ENCODE results near the gene TAX1BP1. TPM values are rescaled to one million over a fixed set of nuclear protein-coding genes. Genes with fewer than 3 reads are reported as not detected.

TAX1BP1 gene
- total RNA-seq, 1 experiment from 2014 or later: 69.9 TPM

DNA sequence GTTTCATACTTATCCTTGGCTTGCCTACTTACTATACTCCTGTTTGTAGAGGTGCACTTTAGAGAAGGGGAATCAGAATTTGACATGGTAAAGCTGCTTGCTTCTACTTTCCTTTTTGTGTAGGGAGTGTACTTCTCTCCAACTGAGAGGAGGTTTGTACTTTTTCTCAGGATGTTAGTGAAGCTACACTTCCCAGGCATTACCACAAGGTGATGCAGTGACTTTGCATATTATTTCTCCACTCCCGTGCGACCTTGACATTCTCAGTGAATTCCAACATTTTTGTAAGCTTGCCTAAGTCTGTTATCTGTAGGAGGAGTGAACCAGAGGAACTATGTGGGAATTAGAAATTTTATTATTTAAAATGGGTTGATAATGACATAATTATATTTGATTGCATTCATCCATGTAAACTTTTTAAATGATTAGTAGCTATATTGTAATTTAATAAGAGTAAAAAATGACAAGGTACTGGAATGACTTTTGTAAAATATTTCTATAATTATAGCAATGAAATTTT is 5.2 kb downstream of the TAX1BP1 start:
- peaks cover 38% of the 10 kb centered on the region for H3K4me1 Mint-ChIP-seq
- H3K36me3 Mint-ChIP-seq: peaks cover 17% of the 10 kb centered on the region
- no peaks in the 10 kb centered on the region for H3K27me3 Mint-ChIP-seq (ENCODE audit: low read depth)
- H3K4me3 Mint-ChIP-seq: no peak overlapping the region
- CTCF ChIA-PET: interaction anchor here (0.5 to 1.7 kb wide), 12 partner anchors 19 to 549 kb away, joined by 3 to 17 read pairs (median 4); no protein-coding TSS in a partner anchor
- no peaks in the 10 kb centered on the region for H3K9me3 Mint-ChIP-seq
- POLR2A ChIA-PET: interaction anchor here (0.7 kb wide), 1 partner anchor 82 kb away, joined by 3 read pairs; no protein-coding TSS in a partner anchor
- no peak for TF ChIP-seq ZNF263 (CRISPR knock-in tag; IDR thresholded peaks at IDR 0.05; ENCODE audit: low read depth)
- TF ChIP-seq NFATC4 (CRISPR knock-in tag; IDR thresholded peaks at IDR 0.05): no peak
- TF ChIP-seq, protein P1, sequence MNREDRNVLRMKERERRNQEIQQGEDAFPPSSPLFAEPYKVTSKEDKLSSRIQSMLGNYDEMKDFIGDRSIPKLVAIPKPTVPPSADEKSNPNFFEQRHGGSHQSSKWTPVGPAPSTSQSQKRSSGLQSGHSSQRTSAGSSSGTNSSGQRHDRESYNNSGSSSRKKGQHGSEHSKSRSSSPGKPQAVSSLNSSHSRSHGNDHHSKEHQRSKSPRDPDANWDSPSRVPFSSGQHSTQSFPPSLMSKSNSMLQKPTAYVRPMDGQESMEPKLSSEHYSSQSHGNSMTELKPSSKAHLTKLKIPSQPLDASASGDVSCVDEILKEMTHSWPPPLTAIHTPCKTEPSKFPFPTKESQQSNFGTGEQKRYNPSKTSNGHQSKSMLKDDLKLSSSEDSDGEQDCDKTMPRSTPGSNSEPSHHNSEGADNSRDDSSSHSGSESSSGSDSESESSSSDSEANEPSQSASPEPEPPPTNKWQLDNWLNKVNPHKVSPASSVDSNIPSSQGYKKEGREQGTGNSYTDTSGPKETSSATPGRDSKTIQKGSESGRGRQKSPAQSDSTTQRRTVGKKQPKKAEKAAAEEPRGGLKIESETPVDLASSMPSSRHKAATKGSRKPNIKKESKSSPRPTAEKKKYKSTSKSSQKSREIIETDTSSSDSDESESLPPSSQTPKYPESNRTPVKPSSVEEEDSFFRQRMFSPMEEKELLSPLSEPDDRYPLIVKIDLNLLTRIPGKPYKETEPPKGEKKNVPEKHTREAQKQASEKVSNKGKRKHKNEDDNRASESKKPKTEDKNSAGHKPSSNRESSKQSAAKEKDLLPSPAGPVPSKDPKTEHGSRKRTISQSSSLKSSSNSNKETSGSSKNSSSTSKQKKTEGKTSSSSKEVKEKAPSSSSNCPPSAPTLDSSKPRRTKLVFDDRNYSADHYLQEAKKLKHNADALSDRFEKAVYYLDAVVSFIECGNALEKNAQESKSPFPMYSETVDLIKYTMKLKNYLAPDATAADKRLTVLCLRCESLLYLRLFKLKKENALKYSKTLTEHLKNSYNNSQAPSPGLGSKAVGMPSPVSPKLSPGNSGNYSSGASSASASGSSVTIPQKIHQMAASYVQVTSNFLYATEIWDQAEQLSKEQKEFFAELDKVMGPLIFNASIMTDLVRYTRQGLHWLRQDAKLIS (CRISPR knock-in tag; IDR thresholded peaks at IDR 0.05; ENCODE audit: borderline replicate concordance): no peak
- TF ChIP-seq, protein P2, sequence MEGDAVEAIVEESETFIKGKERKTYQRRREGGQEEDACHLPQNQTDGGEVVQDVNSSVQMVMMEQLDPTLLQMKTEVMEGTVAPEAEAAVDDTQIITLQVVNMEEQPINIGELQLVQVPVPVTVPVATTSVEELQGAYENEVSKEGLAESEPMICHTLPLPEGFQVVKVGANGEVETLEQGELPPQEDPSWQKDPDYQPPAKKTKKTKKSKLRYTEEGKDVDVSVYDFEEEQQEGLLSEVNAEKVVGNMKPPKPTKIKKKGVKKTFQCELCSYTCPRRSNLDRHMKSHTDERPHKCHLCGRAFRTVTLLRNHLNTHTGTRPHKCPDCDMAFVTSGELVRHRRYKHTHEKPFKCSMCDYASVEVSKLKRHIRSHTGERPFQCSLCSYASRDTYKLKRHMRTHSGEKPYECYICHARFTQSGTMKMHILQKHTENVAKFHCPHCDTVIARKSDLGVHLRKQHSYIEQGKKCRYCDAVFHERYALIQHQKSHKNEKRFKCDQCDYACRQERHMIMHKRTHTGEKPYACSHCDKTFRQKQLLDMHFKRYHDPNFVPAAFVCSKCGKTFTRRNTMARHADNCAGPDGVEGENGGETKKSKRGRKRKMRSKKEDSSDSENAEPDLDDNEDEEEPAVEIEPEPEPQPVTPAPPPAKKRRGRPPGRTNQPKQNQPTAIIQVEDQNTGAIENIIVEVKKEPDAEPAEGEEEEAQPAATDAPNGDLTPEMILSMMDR (IDR thresholded peaks at IDR 0.05): 0 out of 2 replicates have a peak, but pooled peaks have one; percentile 12
- H3K27ac Mint-ChIP-seq: peak overlapping the region; percentile 94
- peak; percentile 67 for ATAC-seq
- no peak for DNase-seq (ENCODE audit: low spot score)

DNA sequence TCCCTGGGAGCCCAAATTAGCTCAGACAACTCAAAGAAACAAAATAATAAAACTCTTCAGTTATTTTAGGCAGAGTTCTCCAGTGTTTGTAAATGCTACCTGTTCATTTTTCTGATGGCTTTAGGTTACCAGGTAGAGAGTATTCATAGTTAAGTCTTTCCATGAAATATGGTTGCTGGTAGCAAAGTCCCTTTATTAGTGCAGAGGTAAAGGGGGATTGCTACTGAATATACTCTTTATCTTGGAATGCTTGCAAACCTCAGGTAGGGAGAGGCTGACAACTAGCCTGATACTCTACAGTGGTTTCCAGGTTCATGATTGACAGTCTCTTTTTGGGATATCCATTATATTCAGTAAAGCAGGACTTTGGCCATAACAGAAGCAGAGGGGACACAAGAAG is 6.5 kb downstream of the TAX1BP1 start:
- Mint-ChIP-seq H3K36me3 (peaks cover 25% of the 10 kb centered on the region), H3K9me3 (no peaks in the 10 kb centered on the region), H3K27me3 (ENCODE audit: low read depth) (no peaks in the 10 kb centered on the region), H3K27ac (peak overlapping the region; percentile 32; the same call in 1 of the 2 replicates), H3K4me1 (peaks cover 36% of the 10 kb centered on the region), H3K4me3 (no peak overlapping the region)
- no peak for TF ChIP-seq ELF4 (CRISPR knock-in tag; IDR thresholded peaks at IDR 0.05; ENCODE audit: low read depth)
- ChIA-PET CTCF (interaction anchor here (1.7 kb wide), 1 partner anchor 551 kb away, joined by 11 read pairs; no protein-coding TSS in a partner anchor), POLR2A (no interaction called here)
- ATAC-seq (no peak; the same call in 1 of the 2 replicates), DNase-seq (ENCODE audit: low spot score) (no peak)

DNA sequence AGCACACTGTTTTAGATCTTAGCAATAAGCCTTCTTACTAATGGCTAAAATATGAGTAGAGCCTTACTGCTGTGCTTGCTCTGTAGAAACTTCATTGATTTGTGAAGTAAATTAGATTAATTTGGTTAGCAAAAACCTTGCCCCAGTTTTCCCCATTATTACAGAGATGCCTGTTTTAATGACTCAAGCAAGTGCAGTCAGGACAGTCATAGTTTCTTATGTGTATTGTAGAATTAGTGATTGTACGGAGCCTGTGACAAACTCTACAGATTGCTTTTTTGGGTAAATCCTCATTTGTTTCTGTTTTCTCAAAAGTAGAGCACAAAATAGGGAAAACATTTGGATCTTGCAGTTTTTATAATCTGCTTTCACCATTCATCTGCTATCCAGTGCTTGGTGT is 7.0 kb downstream of the TAX1BP1 start:
- Mint-ChIP-seq H3K27me3 (ENCODE audit: low read depth) (no peaks in the 10 kb centered on the region), H3K9me3 (no peaks in the 10 kb centered on the region), H3K27ac (no peak overlapping the region), H3K4me3 (no peak overlapping the region), H3K36me3 (peaks cover 25% of the 10 kb centered on the region), H3K4me1 (peaks cover 31% of the 10 kb centered on the region)
- no peak for DNase-seq (ENCODE audit: low spot score)
- ATAC-seq: no peak
- ChIA-PET POLR2A (no interaction called here), CTCF (no interaction called here)
- no peak for TF ChIP-seq TEAD4 (CRISPR knock-in tag; IDR thresholded peaks at IDR 0.05)
- TF ChIP-seq, protein P3, sequence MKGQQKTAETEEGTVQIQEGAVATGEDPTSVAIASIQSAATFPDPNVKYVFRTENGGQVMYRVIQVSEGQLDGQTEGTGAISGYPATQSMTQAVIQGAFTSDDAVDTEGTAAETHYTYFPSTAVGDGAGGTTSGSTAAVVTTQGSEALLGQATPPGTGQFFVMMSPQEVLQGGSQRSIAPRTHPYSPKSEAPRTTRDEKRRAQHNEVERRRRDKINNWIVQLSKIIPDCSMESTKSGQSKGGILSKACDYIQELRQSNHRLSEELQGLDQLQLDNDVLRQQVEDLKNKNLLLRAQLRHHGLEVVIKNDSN (CRISPR knock-in tag; IDR thresholded peaks at IDR 0.05): no peak
- no peak for TF ChIP-seq ZNF396 (CRISPR knock-in tag; IDR thresholded peaks at IDR 0.05; ENCODE audit: borderline replicate concordance)
- TF ChIP-seq, protein P4, sequence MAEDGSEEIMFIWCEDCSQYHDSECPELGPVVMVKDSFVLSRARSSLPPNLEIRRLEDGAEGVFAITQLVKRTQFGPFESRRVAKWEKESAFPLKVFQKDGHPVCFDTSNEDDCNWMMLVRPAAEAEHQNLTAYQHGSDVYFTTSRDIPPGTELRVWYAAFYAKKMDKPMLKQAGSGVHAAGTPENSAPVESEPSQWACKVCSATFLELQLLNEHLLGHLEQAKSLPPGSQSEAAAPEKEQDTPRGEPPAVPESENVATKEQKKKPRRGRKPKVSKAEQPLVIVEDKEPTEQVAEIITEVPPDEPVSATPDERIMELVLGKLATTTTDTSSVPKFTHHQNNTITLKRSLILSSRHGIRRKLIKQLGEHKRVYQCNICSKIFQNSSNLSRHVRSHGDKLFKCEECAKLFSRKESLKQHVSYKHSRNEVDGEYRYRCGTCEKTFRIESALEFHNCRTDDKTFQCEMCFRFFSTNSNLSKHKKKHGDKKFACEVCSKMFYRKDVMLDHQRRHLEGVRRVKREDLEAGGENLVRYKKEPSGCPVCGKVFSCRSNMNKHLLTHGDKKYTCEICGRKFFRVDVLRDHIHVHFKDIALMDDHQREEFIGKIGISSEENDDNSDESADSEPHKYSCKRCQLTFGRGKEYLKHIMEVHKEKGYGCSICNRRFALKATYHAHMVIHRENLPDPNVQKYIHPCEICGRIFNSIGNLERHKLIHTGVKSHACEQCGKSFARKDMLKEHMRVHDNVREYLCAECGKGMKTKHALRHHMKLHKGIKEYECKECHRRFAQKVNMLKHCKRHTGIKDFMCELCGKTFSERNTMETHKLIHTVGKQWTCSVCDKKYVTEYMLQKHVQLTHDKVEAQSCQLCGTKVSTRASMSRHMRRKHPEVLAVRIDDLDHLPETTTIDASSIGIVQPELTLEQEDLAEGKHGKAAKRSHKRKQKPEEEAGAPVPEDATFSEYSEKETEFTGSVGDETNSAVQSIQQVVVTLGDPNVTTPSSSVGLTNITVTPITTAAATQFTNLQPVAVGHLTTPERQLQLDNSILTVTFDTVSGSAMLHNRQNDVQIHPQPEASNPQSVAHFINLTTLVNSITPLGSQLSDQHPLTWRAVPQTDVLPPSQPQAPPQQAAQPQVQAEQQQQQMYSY (CRISPR knock-in tag; IDR thresholded peaks at IDR 0.05): no peak
- TF ChIP-seq, protein P5, sequence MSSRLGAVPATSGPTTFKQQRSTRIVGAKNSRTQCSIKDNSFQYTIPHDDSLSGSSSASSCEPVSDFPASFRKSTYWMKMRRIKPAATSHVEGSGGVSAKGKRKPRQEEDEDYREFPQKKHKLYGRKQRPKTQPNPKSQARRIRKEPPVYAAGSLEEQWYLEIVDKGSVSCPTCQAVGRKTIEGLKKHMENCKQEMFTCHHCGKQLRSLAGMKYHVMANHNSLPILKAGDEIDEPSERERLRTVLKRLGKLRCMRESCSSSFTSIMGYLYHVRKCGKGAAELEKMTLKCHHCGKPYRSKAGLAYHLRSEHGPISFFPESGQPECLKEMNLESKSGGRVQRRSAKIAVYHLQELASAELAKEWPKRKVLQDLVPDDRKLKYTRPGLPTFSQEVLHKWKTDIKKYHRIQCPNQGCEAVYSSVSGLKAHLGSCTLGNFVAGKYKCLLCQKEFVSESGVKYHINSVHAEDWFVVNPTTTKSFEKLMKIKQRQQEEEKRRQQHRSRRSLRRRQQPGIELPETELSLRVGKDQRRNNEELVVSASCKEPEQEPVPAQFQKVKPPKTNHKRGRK (CRISPR knock-in tag; IDR thresholded peaks at IDR 0.05; ENCODE audit: borderline replicate concordance): no peak
